Nephron progenitor cell (in vitro differentiated cells): ENCODE measurements around the gene FLII.

Source experiments
- DNase-seq: peaks from one replicate; pipeline ENCODE4 v3.0.0; 2021
- H3K27ac Mint-ChIP-seq: 2 replicates; pipeline ENCODE4 v1.8.0; 2021; ENCODE audit warnings: mild to moderate bottlenecking, moderate library complexity, mixed read lengths
- H3K27me3 Mint-ChIP-seq: 2 replicates; pipeline ENCODE4 v1.8.0; 2021; ENCODE audit warnings: mild to moderate bottlenecking, low read depth, mixed read lengths; ENCODE audit not compliant: poor library complexity
- H3K36me3 Mint-ChIP-seq: 2 replicates; pipeline ENCODE4 v1.8.0; 2021; ENCODE audit warnings: low read depth, mixed read lengths
- H3K4me1 Mint-ChIP-seq: 2 replicates; pipeline ENCODE4 v1.8.0; 2021; ENCODE audit warnings: mixed read lengths
- H3K4me3 Mint-ChIP-seq: 2 replicates; pipeline ENCODE4 v1.8.0; 2021; ENCODE audit warnings: mild to moderate bottlenecking, moderate library complexity, mixed read lengths
- H3K9me3 Mint-ChIP-seq: 2 replicates; pipeline ENCODE4 v1.8.0; 2021; ENCODE audit warnings: mild to moderate bottlenecking, moderate library complexity, mixed read lengths
- TF ChIP-seq, protein P1 (sequence below): fragments of 200-600 bp; sonication (generic); IDR thresholded peaks from 2 replicates; pipeline ENCODE4 v1.5.0; 2021; ENCODE audit warnings: antibody characterized with exemption

Gene FLII

DNA sequence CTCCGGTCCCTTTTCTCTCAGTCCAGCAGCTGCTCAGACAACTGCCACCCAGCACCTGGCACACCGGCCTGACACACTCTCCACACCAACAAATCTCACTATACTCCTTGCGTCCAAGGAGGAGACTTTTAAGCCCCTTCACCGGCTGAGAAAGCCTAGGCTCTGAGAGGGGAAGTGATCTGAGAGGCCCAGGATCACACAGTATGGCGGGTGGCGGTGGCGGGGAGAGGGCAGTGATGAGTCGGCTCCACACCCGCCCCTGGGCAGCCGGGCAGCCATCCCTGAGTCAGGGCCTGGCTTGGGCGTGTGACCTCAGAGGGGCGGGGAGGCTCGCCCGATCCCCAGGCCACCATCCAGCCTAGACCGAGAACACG, 569 bp downstream of the FLII start:
- no peaks in the 10 kb centered on the region for H3K9me3 Mint-ChIP-seq
- peak overlapping the region; percentile 94 for H3K4me3 Mint-ChIP-seq
- TF ChIP-seq, protein P1, sequence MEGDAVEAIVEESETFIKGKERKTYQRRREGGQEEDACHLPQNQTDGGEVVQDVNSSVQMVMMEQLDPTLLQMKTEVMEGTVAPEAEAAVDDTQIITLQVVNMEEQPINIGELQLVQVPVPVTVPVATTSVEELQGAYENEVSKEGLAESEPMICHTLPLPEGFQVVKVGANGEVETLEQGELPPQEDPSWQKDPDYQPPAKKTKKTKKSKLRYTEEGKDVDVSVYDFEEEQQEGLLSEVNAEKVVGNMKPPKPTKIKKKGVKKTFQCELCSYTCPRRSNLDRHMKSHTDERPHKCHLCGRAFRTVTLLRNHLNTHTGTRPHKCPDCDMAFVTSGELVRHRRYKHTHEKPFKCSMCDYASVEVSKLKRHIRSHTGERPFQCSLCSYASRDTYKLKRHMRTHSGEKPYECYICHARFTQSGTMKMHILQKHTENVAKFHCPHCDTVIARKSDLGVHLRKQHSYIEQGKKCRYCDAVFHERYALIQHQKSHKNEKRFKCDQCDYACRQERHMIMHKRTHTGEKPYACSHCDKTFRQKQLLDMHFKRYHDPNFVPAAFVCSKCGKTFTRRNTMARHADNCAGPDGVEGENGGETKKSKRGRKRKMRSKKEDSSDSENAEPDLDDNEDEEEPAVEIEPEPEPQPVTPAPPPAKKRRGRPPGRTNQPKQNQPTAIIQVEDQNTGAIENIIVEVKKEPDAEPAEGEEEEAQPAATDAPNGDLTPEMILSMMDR = no peak
- H3K27me3 Mint-ChIP-seq = peaks cover 3% of the 10 kb centered on the region
- peak overlapping the region; percentile 26 for H3K27ac Mint-ChIP-seq
- DNase-seq = peak; percentile 70
- peaks cover 38% of the 10 kb centered on the region for H3K4me1 Mint-ChIP-seq
- H3K36me3 Mint-ChIP-seq = peaks cover under 1% of the 10 kb centered on the region

DNA sequence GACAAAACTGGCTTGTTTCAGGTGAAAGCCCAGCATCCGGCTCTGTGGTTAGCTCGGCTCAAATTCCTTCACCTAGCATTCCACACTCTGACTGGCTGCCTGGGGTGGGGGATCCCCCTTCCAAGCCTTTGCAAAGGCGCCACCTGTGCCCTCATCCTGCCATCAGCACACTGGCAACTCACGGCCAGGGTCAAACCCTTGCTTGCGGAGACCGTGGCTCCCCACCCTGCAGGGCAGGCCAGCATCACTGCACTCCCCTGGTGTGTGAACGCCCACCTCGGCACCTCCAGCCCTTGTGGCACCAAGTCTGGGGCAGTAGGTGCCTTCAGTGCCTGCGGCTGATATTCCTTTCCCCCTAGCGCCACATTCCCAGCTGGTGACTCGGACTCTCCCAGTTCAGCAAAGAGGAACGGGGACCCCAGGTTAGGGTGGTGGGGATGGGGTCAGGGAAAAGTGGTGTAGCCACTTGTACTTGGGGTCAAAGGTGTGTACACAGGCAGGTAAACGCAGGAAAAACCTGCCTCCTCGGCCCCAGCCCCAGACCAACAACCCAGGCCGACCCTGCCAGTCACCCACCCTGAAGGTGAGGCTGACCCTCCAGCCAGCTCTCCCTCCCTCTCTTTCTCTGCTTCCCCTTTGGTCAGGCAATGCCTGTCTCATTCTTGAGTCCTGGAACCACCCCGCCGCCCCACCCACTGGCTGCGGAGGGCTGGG, 1.1 kb downstream of the FLII start:
- H3K36me3 Mint-ChIP-seq = no peaks in the 10 kb centered on the region
- no peaks in the 10 kb centered on the region for H3K9me3 Mint-ChIP-seq
- peak overlapping the region; percentile 94 for H3K4me3 Mint-ChIP-seq
- peaks cover 3% of the 10 kb centered on the region for H3K27me3 Mint-ChIP-seq
- peaks cover 38% of the 10 kb centered on the region for H3K4me1 Mint-ChIP-seq
- H3K27ac Mint-ChIP-seq = peak overlapping the region; percentile 26
- TF ChIP-seq, protein P1 = no peak
- DNase-seq = peak; percentile 57

DNA sequence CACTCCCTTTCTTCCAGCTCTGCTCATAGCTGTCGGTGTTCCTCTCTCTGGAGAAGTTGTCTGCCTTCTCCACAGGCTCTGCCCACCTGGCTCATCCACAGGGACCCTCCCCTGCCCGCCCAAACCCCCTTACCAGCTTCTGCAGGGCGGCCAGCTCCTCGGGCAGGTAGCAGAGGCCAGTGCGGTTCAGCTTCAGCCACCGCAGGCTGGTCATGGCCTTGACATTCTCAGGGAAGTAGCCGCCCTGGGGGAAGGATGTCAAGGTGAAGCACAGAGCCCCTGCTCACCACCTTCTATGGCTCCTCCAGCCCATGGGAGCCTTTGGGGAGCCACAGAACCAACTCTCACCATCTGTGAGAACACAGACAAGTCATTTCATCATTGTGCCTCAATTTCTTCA, 1.8 kb downstream of the FLII start:
- no peak for DNase-seq
- H3K27me3 Mint-ChIP-seq = peaks cover 3% of the 10 kb centered on the region
- H3K36me3 Mint-ChIP-seq = no peaks in the 10 kb centered on the region
- peaks cover 34% of the 10 kb centered on the region for H3K4me1 Mint-ChIP-seq
- H3K4me3 Mint-ChIP-seq = no peak overlapping the region
- no peaks in the 10 kb centered on the region for H3K9me3 Mint-ChIP-seq
- H3K27ac Mint-ChIP-seq = no peak overlapping the region
- TF ChIP-seq, protein P1 = no peak

DNA sequence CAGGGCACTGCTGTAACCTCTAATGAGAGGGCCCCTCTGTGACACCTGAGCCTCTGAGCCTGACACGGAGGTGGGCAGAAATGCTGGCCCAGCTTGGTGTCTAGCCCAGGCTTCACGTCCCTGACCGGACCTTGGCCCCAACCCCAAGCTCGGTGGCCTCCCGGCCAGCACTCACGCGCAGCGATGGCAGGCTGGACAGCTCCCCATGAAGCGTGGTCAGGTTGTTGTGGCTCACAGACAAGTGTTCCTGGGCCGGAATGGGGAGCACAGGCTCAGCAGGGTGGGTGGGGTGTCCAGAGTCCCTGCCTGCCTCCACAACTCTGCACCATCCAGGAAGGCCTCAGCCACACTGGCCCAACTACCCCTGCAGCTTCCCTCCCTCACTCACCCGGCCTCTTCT, 2.2 kb downstream of the FLII start:
- H3K9me3 Mint-ChIP-seq = no peaks in the 10 kb centered on the region
- no peak overlapping the region for H3K4me3 Mint-ChIP-seq
- H3K27ac Mint-ChIP-seq = no peak overlapping the region
- H3K36me3 Mint-ChIP-seq = no peaks in the 10 kb centered on the region
- DNase-seq = no peak
- H3K27me3 Mint-ChIP-seq = peaks cover 3% of the 10 kb centered on the region
- TF ChIP-seq, protein P1 = no peak
- peaks cover 30% of the 10 kb centered on the region for H3K4me1 Mint-ChIP-seq

GRCh38 chr17:18254888-18255649, 3.5 kb downstream of the FLII start:
- DNase-seq = no peak
- no peaks in the 10 kb centered on the region for H3K9me3 Mint-ChIP-seq
- no peak overlapping the region for H3K27ac Mint-ChIP-seq
- H3K4me3 Mint-ChIP-seq = no peak overlapping the region
- peaks cover 27% of the 10 kb centered on the region for H3K4me1 Mint-ChIP-seq
- peaks cover 9% of the 10 kb centered on the region for H3K36me3 Mint-ChIP-seq
- H3K27me3 Mint-ChIP-seq = peaks cover 3% of the 10 kb centered on the region
- TF ChIP-seq, protein P1 = no peak
